GM18505 (cell line): ENCODE results near the gene GOLM1.

ENCODE experiments used
- ATAC-seq: cut with Tn5 transposase; IDR thresholded peaks from one replicate; pipeline ENCODE4 v1.9.1; 2021; ENCODE audit not compliant: unreplicated experiment
- POLR2A ChIP-seq: IDR thresholded peaks from 4 replicates; pipeline ENCODE4 v1.6.1; 2011; ENCODE audit warnings: borderline replicate concordance; ENCODE audit not compliant: insufficient read depth, insufficient read length; ENCODE audit errors: extremely low read depth

Gene GOLM1

DNA sequence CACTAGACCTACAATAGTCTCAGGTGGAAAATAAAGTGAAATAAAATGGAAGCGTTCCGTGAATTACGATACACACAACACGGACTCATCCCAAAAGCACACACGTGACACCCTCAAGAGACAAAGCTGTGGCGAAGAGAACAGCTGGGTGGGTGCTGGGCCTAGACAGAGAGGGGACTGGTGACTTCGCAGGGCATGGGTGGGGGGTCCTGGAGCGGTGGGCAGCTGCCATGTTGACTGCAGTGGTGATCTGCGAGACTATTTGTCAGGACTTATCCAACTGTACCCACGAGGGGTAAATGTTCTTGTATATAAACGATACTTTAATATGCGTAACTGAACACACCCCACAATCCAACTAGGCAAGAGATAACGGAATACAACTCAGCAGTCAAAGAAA, 52.0 kb downstream of the GOLM1 start:
- ATAC-seq: no peak
- TF ChIP-seq POLR2A: no peak

DNA sequence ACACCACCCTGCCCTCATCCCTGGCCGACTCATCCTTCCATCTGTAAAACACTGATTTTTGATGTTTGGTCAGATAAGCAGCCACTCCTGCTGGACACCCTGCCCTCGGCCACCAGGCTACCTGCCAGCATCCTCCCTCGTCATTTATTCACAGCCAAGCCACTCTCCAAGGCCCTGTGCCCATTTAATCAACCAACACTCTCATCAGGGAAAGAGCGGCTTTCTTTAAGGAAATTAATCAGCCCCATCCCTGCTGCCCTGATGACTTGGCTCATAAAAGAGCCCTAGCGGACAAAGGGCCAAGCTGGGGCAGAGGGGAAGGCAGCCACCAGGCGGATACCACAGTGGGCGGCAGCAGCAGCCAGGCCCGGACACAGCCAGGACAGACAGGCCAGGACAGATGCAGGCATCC, 52.4 kb downstream of the GOLM1 start:
- TF ChIP-seq POLR2A: no peak
- no peak for ATAC-seq

DNA sequence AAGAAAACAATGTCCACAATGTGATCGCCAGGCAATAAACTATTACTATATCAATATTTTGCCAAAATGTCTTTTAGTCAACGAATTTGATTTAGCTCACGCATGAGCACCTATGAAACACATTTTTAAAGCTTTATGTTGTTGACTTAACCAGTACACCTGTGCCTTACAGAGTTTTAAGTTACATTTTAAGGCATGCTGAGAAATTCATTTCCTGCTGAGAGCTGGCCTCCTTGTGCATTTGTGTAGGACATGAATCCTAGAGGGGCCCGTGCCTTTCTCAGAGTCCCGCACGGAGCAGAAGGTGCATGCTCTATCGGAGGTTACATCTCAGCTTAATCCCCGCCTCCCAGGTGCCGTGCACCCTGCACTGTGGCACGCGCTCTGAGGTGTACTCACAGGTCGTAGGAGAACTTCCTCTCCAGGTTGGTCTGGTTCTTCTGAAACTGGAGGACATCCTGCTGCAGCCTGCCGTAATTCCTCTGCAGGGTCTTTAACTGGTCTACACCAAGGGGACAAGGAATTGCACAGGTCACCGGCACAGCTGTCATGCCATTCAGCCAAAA, 53.2 kb downstream of the GOLM1 start:
- no peak for TF ChIP-seq POLR2A

DNA sequence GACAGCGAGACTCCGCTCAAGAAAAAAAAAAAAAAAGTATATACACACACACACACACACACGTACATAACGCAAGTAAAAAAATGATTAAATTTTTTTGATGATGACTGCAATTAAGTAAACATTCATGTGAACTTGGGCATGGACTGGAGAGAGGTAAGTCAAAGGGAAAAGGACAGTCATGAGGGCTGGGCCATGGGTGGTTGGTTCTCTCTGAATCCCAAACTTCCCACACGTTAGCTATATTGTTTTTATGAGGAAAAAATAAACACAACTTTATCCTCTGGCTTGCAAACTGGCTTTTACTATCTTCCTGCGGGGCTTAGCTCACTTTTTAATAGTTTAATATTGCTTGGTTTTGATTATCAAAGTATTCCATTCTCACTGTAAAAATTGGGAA, 53.7 kb downstream of the GOLM1 start:
- no peak for TF ChIP-seq POLR2A
- no peak for ATAC-seq

More for the DNA sequence above, 53.2 kb downstream of the GOLM1 start:
- no peak for ATAC-seq

DNA sequence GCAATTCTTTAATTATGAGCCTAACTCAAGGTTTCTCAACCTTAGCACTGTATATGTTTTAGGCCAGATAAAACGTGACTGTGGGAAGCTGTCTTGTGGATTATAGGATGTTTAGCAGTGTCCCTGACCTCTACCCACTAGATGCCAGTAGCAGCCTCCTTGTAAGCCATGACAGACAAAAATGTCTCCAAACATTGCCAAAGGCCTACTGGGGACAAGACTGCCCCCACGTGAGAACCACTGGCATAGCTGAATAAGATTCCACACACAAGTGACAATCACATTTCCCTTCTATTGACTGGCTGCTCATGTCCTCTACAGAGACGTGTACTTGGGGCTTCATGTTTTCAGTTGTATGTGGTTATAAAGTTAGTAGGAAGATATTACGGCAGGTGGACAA, 55.4 kb downstream of the GOLM1 start:
- ATAC-seq: no peak
- TF ChIP-seq POLR2A: no peak

DNA sequence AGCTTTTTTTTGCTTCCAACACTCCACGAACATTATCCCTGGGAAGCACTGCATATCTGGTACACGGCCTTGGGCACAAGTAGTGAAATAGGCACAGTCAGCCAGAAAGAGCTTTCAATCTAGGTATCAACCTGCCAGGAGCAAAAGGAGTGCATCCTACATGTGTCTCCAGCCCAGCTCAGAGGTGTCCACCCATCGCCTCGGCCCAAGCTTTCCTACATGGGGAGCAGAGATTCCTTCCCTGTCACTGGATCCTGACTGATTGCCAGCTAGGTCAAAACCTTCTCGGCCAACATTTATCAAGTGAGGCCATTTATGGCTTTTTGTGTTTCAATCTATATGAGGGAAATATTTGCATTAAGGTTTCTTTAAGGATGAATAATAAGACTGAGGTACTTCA, 55.8 kb downstream of the GOLM1 start:
- ATAC-seq: no peak

DNA sequence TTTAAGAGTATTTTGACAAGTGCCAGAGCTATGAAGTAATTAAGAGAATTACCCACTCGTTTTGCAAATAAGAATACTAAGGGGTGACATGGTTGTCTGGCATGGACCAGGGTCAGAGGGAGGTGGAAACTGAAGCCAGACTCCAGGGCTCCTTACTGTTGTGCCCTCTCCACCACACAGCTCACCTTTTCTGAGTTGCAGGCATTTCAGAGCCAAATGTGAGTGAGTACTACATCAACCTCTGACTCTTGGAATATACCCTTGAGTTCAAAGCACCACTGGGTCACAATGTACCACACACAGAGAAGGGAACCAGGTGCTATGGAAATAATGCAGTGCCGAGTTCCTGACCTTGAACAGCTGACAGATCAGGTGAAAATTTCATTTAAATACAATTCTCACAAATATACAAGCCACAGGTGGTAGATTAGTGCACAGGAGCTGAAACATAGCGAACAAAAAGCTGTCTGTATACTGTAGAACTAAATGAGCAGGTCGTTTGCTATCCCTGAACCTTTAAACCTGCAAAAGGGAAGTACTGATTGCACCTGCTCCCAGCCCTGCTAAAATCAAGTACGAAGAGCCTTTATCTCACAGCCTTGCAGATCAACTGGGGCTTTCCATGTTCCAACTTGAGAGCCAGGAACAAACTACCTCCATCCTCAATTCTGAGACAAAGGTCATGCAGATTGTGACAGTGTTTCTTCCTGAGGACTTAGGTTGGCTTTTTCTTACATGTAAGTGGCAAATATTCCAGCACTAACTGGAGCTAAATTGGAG, 57.0 kb downstream of the GOLM1 start:
- ATAC-seq: no peak
- TF ChIP-seq POLR2A: no peak

More for the DNA sequence above, 55.8 kb downstream of the GOLM1 start:
- no peak for TF ChIP-seq POLR2A

DNA sequence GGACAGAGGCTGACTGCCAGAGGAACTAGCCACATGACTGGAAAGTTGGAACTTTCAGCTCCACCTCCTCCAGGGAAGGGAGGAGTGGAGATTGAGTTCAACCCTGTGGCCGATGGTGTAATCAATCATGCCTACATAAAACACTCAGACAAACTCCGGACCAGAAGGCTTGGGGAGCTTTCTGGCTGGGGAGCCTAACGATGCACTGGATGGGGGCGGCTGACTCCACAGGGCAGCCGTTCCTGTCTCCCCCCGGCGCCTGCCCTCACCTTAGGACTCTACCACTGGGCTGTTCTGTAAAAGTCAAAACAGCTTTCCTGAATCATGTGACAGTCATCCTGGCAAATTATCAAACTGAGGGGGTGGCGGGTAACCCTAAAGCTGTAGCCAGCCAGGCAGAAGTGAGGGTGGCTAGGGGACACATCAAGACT, 58.0 kb downstream of the GOLM1 start:
- TF ChIP-seq POLR2A: no peak
- no peak for ATAC-seq

DNA sequence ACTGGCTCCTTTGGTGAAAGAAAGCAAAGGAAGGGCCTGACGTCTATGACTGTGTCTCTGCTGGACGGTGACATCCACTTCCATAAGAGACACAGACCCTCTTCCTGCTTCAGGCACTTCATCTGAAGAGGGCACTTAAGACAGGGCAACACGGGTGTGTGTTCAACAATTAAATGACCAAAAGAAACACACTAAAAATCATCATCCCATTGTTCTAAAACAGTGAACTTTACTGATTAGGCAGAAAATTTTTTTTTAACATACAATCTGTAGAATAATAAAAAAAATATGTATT, 58.5 kb downstream of the GOLM1 start:
- no peak for ATAC-seq
- no peak for TF ChIP-seq POLR2A

DNA sequence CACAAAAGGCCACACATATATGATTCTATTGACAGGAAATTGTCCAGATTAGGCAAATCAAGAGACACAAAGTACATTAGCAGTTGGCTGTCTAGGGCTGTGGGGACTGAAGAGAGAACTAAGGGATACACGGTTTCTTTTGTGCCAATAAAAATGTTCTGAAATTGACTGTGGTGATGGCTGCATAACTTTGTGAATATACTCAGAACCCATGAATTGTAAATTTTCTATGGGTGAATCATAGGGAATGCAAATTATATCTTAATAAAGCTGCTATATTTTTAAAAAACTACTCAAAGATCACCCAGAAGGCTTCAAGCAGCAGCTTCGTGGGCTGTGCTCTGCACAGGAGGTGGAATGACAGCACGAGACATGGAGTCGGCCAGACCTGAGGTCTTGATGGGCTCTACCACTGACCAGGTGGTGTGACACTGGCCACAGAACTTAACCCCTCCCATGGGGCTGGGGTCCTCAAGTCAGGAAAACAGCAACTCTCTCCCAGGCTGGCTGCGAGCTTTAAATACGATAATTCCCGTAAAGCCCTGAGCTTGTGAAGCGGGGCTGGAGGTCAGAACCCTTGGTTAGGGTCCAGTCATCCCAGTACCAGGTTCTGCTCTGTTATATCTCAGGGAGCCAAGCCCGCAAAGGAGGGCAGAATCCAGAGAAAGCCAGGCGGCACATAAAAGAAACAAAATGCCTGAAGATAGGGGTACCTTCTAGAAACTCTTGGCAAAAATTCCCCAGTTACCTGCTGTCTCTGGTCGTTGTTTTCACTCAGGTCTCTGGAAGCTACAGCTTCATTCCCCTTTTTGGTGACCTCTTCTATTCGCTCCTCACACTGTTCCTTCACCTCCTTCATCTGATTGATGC, 59.1 kb downstream of the GOLM1 start:
- no peak for ATAC-seq

DNA sequence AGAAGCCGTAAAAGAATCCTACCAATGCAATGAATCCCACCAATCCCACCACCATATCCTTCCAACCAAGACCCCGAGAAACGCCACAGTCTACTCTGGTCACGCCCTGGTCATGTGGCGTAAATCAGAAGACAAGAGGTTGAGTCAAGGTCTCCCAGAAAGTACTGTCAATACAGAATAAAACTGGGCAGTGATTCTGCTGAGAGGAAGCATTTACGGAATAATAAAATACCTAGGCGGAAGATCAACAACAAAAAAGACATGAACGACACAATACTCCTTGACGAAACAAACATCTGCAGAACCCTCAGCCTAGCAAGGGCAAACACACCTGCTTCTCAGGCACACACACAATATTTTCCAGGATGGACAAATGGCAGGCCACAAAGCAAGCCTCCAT, 62.8 kb downstream of the GOLM1 start:
- no peak for ATAC-seq
- TF ChIP-seq POLR2A: no peak

More for the DNA sequence above, 59.1 kb downstream of the GOLM1 start:
- TF ChIP-seq POLR2A: no peak

DNA sequence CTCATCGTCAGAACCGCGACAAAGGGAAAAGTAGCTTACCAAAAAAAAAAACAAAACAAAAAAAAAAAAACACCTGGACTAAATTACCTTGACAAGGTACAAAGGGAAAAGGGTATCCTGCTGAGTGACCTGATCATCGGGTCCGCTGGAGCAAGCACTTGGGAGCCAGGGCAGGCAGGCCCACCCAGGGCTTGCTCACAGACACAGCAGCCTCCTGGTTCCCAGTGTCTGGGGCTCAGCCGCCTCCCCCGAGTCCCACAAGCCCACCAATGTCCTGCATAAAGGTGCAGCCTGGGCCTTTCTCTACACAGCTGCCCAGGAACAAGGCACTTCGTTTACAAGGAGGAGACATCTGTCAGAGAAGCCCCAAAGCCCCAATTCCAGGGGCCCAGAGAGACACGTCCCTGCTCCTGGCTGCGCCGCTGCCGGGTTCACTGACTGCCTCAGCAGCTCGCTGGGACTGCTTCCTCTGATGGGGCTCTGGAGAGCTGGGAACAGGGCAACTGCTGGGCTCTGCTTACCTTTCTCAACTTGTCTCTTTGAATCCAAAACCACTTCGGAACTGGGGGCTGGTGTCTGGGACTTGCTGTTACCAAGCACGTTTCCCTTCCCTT, 63.4 kb downstream of the GOLM1 start:
- ATAC-seq: no peak
- TF ChIP-seq POLR2A: no peak
